Ascending aorta (tissue), 2 donors: Measurements from ENCODE around the gene SLC2A13. TPM values are rescaled to one million over a fixed set of nuclear protein-coding genes. Genes with fewer than 3 reads are reported as not detected.

Experiments
- DNase-seq, 2 donors: peaks; one replicate each; pipeline ENCODE4 v3.0.0-alpha.2; 2019; ENCODE audit warnings: low spot score in 2 of 2
- H3K27ac ChIP-seq, 2 donors: fragments of 200-600 bp; sonication (generic); one replicate each; pipeline ENCODE4 v1.5.1; 2016 to 2017; ENCODE audit warnings: mild to moderate bottlenecking in 1 of 2
- H3K27me3 ChIP-seq: fragments of 200-600 bp; sonication (generic); one replicate; pipeline ENCODE4 v1.5.1; 2017
- H3K36me3 ChIP-seq, 2 donors: fragments of 200-600 bp; sonication (generic); one replicate each; pipeline ENCODE4 v1.5.1; 2016
- H3K4me1 ChIP-seq, 2 donors: fragments of 200-600 bp; sonication (generic); one replicate each; pipeline ENCODE4 v1.5.1; 2016 to 2017; ENCODE audit warnings: mild to moderate bottlenecking in 1 of 2
- H3K4me3 ChIP-seq, 2 donors: fragments of 200-600 bp; sonication (generic); one replicate each; pipeline ENCODE4 v1.5.1; 2016 to 2017; ENCODE audit warnings: mild to moderate bottlenecking in 1 of 2
- H3K9me3 ChIP-seq, 2 donors: fragments of 200-600 bp; sonication (generic); one replicate each; pipeline ENCODE4 v1.5.1; 2016
- CTCF ChIP-seq, 3 experiments: fragments of 200-600 bp in 2 of 3; fragments of 450-650 bp in 1 of 3; sonication (generic) in 2 of 3; IDR thresholded peaks; one replicate each; pipeline ENCODE4 v1.5.1; 2016 to 2019; ENCODE audit warnings: antibody characterized with exemption in 3 of 3, mild to moderate bottlenecking in 1 of 3, moderate library complexity in 1 of 3
- intact Hi-C: fragments of 100-400 bp; cut with DNase I; formaldehyde crosslinking; loops from one replicate; pipeline ENCODE4 v1.15.1; 2023
- total RNA-seq: library from RNA; depleted of rRNA; stranded (reverse); fragments of >200 nt; gene quantifications from one replicate; pipeline ENCODE4 v1.1.0, GENCODE V29; 2016

Gene SLC2A13
- total RNA-seq, 1 donor from 2014 or later: 23.5 TPM

- Histone ChIP-seq H3K27ac (no peak overlapping the region), H3K4me3 (no peak overlapping the region)
Measured at GRCh38 chr12:39846971-39847650, 258.8 kb downstream of the SLC2A13 start.

GRCh38 chr12:39846304-39846703 is 259.6 kb downstream of the SLC2A13 start:
- Histone ChIP-seq H3K27me3 (no peaks in the 10 kb centered on the region), H3K4me1 (no peaks in the 10 kb centered on the region), H3K4me3 (no peak overlapping the region), H3K36me3 (no peaks in the 10 kb centered on the region), H3K27ac (no peak overlapping the region), H3K9me3 (no peaks in the 10 kb centered on the region)
- DNase-seq: no peak
- no peak for TF ChIP-seq CTCF (IDR thresholded peaks at IDR 0.05)
- intact Hi-C loops: no loop called here

More at GRCh38 chr12:39846971-39847650, 258.8 kb downstream of the SLC2A13 start:
- Histone ChIP-seq H3K27me3 (no peaks in the 10 kb centered on the region), H3K4me1 (no peaks in the 10 kb centered on the region), H3K36me3 (no peaks in the 10 kb centered on the region), H3K9me3 (no peaks in the 10 kb centered on the region)
- no peak for TF ChIP-seq CTCF (IDR thresholded peaks at IDR 0.05)
- intact Hi-C loops: no loop called here
- DNase-seq: no peak

GRCh38 chr12:39840422-39840821 is 265.5 kb downstream of the SLC2A13 start:
- H3K27me3 ChIP-seq: no peaks in the 10 kb centered on the region
- intact Hi-C loops: no loop called here
- H3K4me1 ChIP-seq: no peaks in the 10 kb centered on the region
- no peaks in the 10 kb centered on the region for H3K9me3 ChIP-seq
- H3K36me3 ChIP-seq: no peaks in the 10 kb centered on the region
- no peak for TF ChIP-seq CTCF (IDR thresholded peaks at IDR 0.05)
- no peak overlapping the region for H3K27ac ChIP-seq
- H3K4me3 ChIP-seq: no peak overlapping the region
- DNase-seq: no peak

GRCh38 chr12:39839072-39839471 is 266.8 kb downstream of the SLC2A13 start:
- Histone ChIP-seq H3K27ac (no peak overlapping the region), H3K27me3 (no peaks in the 10 kb centered on the region), H3K9me3 (no peaks in the 10 kb centered on the region), H3K36me3 (no peaks in the 10 kb centered on the region), H3K4me3 (no peak overlapping the region), H3K4me1 (no peaks in the 10 kb centered on the region)
- DNase-seq: no peak
- intact Hi-C loops: no loop called here
- TF ChIP-seq CTCF (IDR thresholded peaks at IDR 0.05): no peak

GRCh38 chr12:39835517-39836489 is 270.1 kb downstream of the SLC2A13 start:
- intact Hi-C loops: no loop called here
- H3K36me3 ChIP-seq: no peaks in the 10 kb centered on the region
- no peak overlapping the region for H3K4me3 ChIP-seq
- DNase-seq: no peak
- TF ChIP-seq CTCF (IDR thresholded peaks at IDR 0.05): no peak
- H3K4me1 ChIP-seq: no peaks in the 10 kb centered on the region
- H3K9me3 ChIP-seq: no peaks in the 10 kb centered on the region
- no peaks in the 10 kb centered on the region for H3K27me3 ChIP-seq
- no peak overlapping the region for H3K27ac ChIP-seq
